Activated CD4-positive, alpha-beta T cell treated with anti-CD3 and anti-CD28 coated beads, Interleukin-2, amount 10 ng/mL, durations not matched to agents 7 days and 5 days (primary cell): ENCODE data around the gene COL23A1. TPM values are rescaled to one million over a fixed set of nuclear protein-coding genes. Genes with fewer than 3 reads are reported as not detected.

ENCODE experiments used
- CTCF ChIA-PET: fragments of 350-600 bp; sonication (Branson Sonifier 250); formaldehyde crosslinking; loops from one replicate; lab custom pipeline; 2021; ENCODE audit warnings: antibody characterized with exemption; lab: Charles Lee
- POLR2A ChIA-PET: fragments of 350-600 bp; sonication (Branson Sonifier 250); formaldehyde crosslinking; loops from one replicate; lab custom pipeline; 2021; ENCODE audit warnings: antibody characterized with exemption; lab: Charles Lee
- DNase-seq: peaks from one replicate; pipeline ENCODE4 v3.0.0-alpha.2; 2020
- H3K27ac Mint-ChIP-seq: one replicate; pipeline ENCODE4 v1.8.0; 2021; ENCODE audit warnings: mild to moderate bottlenecking, moderate library complexity, mixed read lengths
- H3K27me3 Mint-ChIP-seq: one replicate; pipeline ENCODE4 v1.8.0; 2021; ENCODE audit warnings: mixed read lengths
- H3K36me3 Mint-ChIP-seq: one replicate; pipeline ENCODE4 v1.8.0; 2021; ENCODE audit warnings: low read depth, mixed read lengths
- H3K4me1 Mint-ChIP-seq: one replicate; pipeline ENCODE4 v1.8.0; 2021; ENCODE audit warnings: mixed read lengths
- H3K4me3 Mint-ChIP-seq: one replicate; pipeline ENCODE4 v1.8.0; 2021; ENCODE audit warnings: mild to moderate bottlenecking, moderate library complexity, mixed read lengths
- H3K9me3 Mint-ChIP-seq: one replicate; pipeline ENCODE4 v1.8.0; 2021; ENCODE audit warnings: mixed read lengths
- total RNA-seq, 2 experiments: library from RNA; stranded (reverse); gene quantifications; one replicate each; pipeline ENCODE4 v1.2.3, GENCODE V29; 2021

The COL23A1 gene
- total RNA-seq, 2 experiments from 2014 or later: 0.27 TPM; not detected in 1

- DNase-seq: no peak
- Mint-ChIP-seq H3K27me3 (no peaks in the 10 kb centered on the region), H3K4me3 (no peak overlapping the region), H3K9me3 (no peaks in the 10 kb centered on the region), H3K36me3 (no peaks in the 10 kb centered on the region), H3K4me1 (no peaks in the 10 kb centered on the region), H3K27ac (no peak overlapping the region)
- ChIA-PET POLR2A (no interaction called here), CTCF (no interaction called here)
These were observed 208.1 kb downstream of the COL23A1 start for GRCh38 chr5:178381921-178382695.

DNA sequence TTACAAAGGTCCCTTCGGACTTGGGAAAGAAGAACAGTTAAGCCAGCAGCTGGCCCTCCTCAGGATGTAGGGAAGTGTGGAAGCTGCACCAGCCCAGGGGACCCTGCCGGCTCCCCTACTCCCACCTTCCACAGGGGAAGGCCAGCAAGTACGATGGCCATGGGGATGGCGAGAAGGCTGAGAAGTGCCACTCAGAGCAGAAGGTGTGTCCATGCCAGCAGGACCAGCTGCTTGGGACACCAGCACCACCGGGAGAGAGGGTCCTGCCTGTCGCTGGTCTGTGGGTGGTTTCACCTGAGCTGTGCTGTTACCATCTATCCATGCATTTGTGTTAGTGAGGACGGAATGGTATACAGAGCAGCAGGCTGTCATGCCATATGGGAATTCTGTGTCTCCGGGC is 209.0 kb downstream of the COL23A1 start:
- no peaks in the 10 kb centered on the region for H3K4me1 Mint-ChIP-seq
- CTCF ChIA-PET: no interaction called here
- no peak for DNase-seq
- no peak overlapping the region for H3K27ac Mint-ChIP-seq
- H3K27me3 Mint-ChIP-seq: no peaks in the 10 kb centered on the region
- POLR2A ChIA-PET: no interaction called here
- no peak overlapping the region for H3K4me3 Mint-ChIP-seq
- H3K36me3 Mint-ChIP-seq: no peaks in the 10 kb centered on the region
- H3K9me3 Mint-ChIP-seq: no peaks in the 10 kb centered on the region

DNA sequence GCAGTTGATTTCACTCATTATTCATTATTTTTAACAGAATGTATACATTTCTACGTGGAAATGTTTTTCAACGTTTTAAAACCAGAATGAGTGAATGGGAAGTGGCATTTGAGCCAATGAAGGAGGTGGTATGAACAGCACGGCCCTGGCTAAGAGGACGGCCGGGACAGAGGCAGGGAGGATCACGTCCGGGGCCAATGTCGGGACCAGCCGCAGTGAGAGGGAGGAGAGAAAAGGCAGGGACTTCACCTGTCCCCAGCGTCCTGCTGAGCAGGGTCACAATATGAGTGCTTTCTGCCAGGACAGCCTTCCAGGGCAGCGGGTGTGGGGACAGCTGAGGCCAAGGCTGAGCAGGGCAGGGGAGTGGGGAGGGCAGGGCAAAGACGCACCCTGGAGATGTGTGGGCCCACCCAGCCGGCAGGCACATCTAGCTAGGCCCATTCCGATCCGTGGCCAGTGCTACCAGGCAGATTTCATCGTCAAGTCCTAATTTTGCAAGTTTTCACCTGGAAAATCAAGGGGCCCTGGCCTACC is 209.6 kb downstream of the COL23A1 start:
- no peak overlapping the region for H3K27ac Mint-ChIP-seq
- H3K27me3 Mint-ChIP-seq: no peaks in the 10 kb centered on the region
- no peak for DNase-seq
- H3K4me3 Mint-ChIP-seq: no peak overlapping the region
- H3K9me3 Mint-ChIP-seq: no peaks in the 10 kb centered on the region
- no peaks in the 10 kb centered on the region for H3K36me3 Mint-ChIP-seq
- ChIA-PET CTCF (no interaction called here), POLR2A (no interaction called here)
- no peaks in the 10 kb centered on the region for H3K4me1 Mint-ChIP-seq

- no peaks in the 10 kb centered on the region for H3K27me3 Mint-ChIP-seq
- H3K4me3 Mint-ChIP-seq: no peak overlapping the region
- H3K27ac Mint-ChIP-seq: no peak overlapping the region
- no peaks in the 10 kb centered on the region for H3K36me3 Mint-ChIP-seq
- no peaks in the 10 kb centered on the region for H3K4me1 Mint-ChIP-seq
- DNase-seq: no peak
- ChIA-PET POLR2A (no interaction called here), CTCF (no interaction called here)
- H3K9me3 Mint-ChIP-seq: no peaks in the 10 kb centered on the region
These were observed 210.1 kb downstream of the COL23A1 start for GRCh38 chr5:178380086-178380485.

DNA sequence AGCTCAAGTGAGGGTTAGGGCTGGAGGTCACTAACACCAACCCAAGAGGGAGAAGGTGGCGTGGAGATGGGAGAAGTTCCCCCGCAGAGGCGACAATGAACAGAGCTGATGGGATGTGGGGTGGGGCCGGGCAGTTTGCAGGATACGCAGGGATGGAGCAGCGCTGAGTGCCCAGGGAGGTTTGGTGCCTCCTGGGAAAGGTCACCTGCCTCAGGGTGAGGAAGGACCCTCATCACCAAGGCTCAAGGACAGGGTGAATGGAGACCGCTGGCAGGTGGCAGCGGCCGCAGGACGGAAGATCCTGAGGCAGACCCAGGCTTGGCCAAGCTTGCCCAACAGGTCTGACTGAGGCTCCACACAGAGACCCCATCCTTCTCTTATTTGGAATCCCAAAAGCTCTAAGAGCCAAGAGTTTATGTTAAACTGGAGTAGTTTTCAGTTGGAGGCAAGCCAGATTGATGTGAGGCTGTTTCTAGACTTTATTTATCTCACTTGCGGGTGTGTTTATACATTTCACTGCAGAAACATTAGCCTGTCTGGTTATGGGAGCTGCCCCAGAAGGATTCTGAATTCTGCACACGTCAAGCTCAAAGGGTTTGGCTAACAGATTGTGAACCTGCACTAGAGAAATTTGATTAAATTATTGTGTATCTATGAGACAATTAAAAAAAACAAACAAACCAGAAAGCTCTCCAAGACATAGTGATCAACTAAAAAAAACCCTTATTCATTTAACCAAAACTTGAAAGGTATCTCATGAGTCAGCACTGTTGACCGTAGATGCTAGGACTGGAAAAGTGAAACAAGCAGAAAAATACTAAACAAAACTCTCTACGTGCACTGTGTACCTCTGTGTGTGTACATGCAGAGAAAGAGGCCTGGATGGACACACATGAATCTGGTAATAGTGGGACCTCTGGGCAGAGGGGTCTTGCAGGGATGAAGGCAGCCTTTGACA is 211.4 kb downstream of the COL23A1 start:
- DNase-seq: no peak
- ChIA-PET POLR2A (no interaction called here), CTCF (interaction anchor here (0.8 kb wide), 1 partner anchor 8 kb away, joined by 3 read pairs; no protein-coding TSS in a partner anchor)
- H3K36me3 Mint-ChIP-seq: no peaks in the 10 kb centered on the region
- no peak overlapping the region for H3K4me3 Mint-ChIP-seq
- no peaks in the 10 kb centered on the region for H3K9me3 Mint-ChIP-seq
- no peak overlapping the region for H3K27ac Mint-ChIP-seq
- H3K4me1 Mint-ChIP-seq: no peaks in the 10 kb centered on the region
- no peaks in the 10 kb centered on the region for H3K27me3 Mint-ChIP-seq

DNA sequence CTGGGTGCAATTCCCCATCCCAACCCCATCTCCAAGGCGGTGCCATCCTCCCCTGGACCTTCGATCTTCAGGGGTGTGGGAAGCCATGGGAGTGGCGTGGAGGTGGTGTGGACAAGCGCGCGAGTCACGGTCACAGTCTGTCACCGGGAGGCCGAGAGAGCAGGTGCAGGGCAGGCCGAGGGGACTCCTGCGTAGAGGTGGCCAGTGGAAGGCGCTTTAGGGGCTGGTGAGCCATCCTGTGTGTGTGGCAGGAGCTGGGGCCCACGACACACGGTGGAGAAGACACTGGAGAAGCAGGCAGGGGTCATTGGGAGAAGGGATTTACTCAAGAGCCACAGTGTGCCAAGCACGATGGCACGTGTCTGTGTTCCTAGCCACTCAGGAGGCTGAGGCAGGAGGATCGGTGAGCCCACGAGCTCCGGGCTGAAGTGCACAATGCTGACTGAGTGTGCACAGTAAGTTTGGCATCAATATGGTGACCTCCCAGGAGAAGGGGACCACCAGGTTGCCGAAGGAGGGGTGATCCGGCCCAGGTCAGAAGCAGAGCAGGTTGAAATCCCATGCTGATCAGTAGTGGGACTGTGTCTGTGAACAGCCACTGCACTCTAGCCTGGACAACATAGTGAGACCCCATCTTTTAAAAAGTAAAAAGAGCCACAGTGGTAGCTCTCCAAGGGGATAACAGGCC is 212.5 kb downstream of the COL23A1 start:
- Mint-ChIP-seq H3K36me3 (no peaks in the 10 kb centered on the region), H3K27me3 (no peaks in the 10 kb centered on the region), H3K9me3 (no peaks in the 10 kb centered on the region), H3K27ac (no peak overlapping the region), H3K4me1 (no peaks in the 10 kb centered on the region), H3K4me3 (no peak overlapping the region)
- ChIA-PET POLR2A (no interaction called here), CTCF (interaction anchor here (0.8 kb wide), 1 partner anchor 9 kb away, joined by 3 read pairs; no protein-coding TSS in a partner anchor)
- no peak for DNase-seq

- CTCF ChIA-PET: no interaction called here
These were observed 213.1 kb downstream of the COL23A1 start for GRCh38 chr5:178376921-178377582.

DNA sequence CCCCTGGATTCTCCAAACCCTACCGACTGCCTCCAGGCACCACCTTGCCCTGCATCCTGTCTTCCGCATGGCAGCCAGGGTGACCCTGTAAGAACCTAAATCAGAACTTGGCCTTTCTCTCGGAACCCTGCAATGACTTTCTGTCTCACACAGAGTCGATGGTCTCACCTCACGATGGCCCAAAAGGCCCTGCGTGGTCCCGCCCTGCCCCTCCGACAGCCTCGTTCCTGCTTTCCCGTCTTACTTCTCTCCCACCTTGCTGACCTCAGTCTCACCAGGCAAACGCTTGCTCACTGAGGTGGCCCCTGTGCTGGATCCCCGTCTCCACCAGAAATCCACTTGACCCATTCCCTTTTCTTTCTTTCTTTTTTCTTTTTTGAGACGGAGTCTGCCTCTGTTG is 214.8 kb downstream of the COL23A1 start:
- DNase-seq: no peak
- ChIA-PET POLR2A (no interaction called here), CTCF (no interaction called here)
- Mint-ChIP-seq H3K36me3 (no peaks in the 10 kb centered on the region), H3K27ac (no peak overlapping the region), H3K9me3 (no peaks in the 10 kb centered on the region), H3K4me1 (no peaks in the 10 kb centered on the region), H3K27me3 (no peaks in the 10 kb centered on the region), H3K4me3 (no peak overlapping the region)

More at GRCh38 chr5:178376921-178377582, 213.1 kb downstream of the COL23A1 start:
- POLR2A ChIA-PET: no interaction called here
- H3K36me3 Mint-ChIP-seq: no peaks in the 10 kb centered on the region
- no peaks in the 10 kb centered on the region for H3K4me1 Mint-ChIP-seq
- DNase-seq: no peak
- no peaks in the 10 kb centered on the region for H3K9me3 Mint-ChIP-seq
- no peak overlapping the region for H3K4me3 Mint-ChIP-seq
- H3K27ac Mint-ChIP-seq: no peak overlapping the region
- no peaks in the 10 kb centered on the region for H3K27me3 Mint-ChIP-seq

DNA sequence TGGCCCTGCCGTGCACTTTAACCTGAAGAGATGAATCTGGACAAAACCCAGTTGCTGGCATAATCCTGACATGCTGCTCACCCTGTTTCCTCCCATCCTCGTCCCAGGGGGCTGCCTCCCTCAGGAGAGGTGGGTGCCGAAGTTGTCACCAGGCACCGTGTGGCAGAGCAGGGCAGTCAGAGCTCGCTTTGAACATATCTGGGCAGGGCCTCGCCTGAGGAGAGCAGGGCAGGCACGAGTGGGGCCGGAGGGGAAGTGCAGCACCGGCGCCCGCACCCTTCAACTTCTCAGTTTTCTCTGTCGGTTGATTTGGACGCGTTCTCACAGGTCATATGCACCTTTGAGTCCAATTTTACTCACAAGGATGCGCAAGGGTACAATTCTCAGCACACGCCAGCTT is 216.5 kb downstream of the COL23A1 start:
- Mint-ChIP-seq H3K27me3 (no peaks in the 10 kb centered on the region), H3K4me1 (no peaks in the 10 kb centered on the region), H3K4me3 (no peak overlapping the region), H3K36me3 (no peaks in the 10 kb centered on the region), H3K27ac (no peak overlapping the region), H3K9me3 (no peaks in the 10 kb centered on the region)
- ChIA-PET CTCF (no interaction called here), POLR2A (no interaction called here)
- no peak for DNase-seq

- H3K36me3 Mint-ChIP-seq: no peaks in the 10 kb centered on the region
- no peak for DNase-seq
- H3K4me3 Mint-ChIP-seq: no peak overlapping the region
- no peak overlapping the region for H3K27ac Mint-ChIP-seq
- ChIA-PET CTCF (interaction anchor here (0.6 kb wide), 1 partner anchor 21 kb away, joined by 3 read pairs; no protein-coding TSS in a partner anchor), POLR2A (no interaction called here)
- H3K9me3 Mint-ChIP-seq: no peaks in the 10 kb centered on the region
- no peaks in the 10 kb centered on the region for H3K4me1 Mint-ChIP-seq
- no peaks in the 10 kb centered on the region for H3K27me3 Mint-ChIP-seq
These were observed 218.0 kb downstream of the COL23A1 start for GRCh38 chr5:178372142-178372571.

GRCh38 chr5:178371362-178372111 is 218.7 kb downstream of the COL23A1 start:
- POLR2A ChIA-PET: no interaction called here
- Mint-ChIP-seq H3K27me3 (no peaks in the 10 kb centered on the region), H3K36me3 (no peaks in the 10 kb centered on the region), H3K9me3 (no peaks in the 10 kb centered on the region), H3K4me1 (no peaks in the 10 kb centered on the region), H3K27ac (no peak overlapping the region), H3K4me3 (no peak overlapping the region)
- no peak for DNase-seq
- CTCF ChIA-PET: interaction anchor here (0.6 kb wide), 1 partner anchor 22 kb away, joined by 3 read pairs; no protein-coding TSS in a partner anchor
